Measurements from ENCODE around the gene FMNL1.

Gene FMNL1

GRCh38 chr17:45292696-45293412 lies 71.2 kb downstream of the FMNL1 start:
- H3K27ac ChIP-seq (ENCODE audit: low read depth, low read length): peak overlapping the region; percentile 70
- H3K4me1 ChIP-seq (ENCODE audit: insufficient read depth, low read length): peaks cover 97% of the 10 kb centered on the region
- H3K9ac ChIP-seq (ENCODE audit: low read length): peak overlapping the region; percentile 62
- H3K9me3 ChIP-seq (ENCODE audit: low read length): no peaks in the 10 kb centered on the region
- H3K4me3 ChIP-seq (ENCODE audit: low read depth in 1 of 2, low read length in 2 of 2): peak overlapping the region in 1 of 2 donors; percentile 14
- H3K36me3 ChIP-seq (ENCODE audit: insufficient read depth, low read length): peaks cover 20% of the 10 kb centered on the region
- H3K27me3 ChIP-seq (ENCODE audit: control insufficient read depth in 1 of 2, insufficient read depth in 2 of 2, low read length in 2 of 2): no peaks in the 10 kb centered on the region

- Histone ChIP-seq H3K27me3 (ENCODE audit: control insufficient read depth in 1 of 2, insufficient read depth in 2 of 2, low read length in 2 of 2) (no peaks in the 10 kb centered on the region), H3K9ac (ENCODE audit: low read length) (peak overlapping the region; percentile 62), H3K36me3 (ENCODE audit: insufficient read depth, low read length) (peaks cover 20% of the 10 kb centered on the region), H3K27ac (ENCODE audit: low read depth, low read length) (peak overlapping the region; percentile 70), H3K4me1 (ENCODE audit: insufficient read depth, low read length) (peaks cover 95% of the 10 kb centered on the region), H3K4me3 (ENCODE audit: low read depth in 1 of 2, low read length in 2 of 2) (peak overlapping the region in 1 of 2 donors; percentile 20), H3K9me3 (ENCODE audit: low read length) (no peaks in the 10 kb centered on the region)
These were observed 71.9 kb downstream of the FMNL1 start for GRCh38 chr17:45293413-45294211.

GRCh38 chr17:45294506-45294905 lies 72.8 kb downstream of the FMNL1 start:
- Histone ChIP-seq H3K4me1 (ENCODE audit: insufficient read depth, low read length) (peaks cover 95% of the 10 kb centered on the region), H3K27me3 (ENCODE audit: control insufficient read depth in 1 of 2, insufficient read depth in 2 of 2, low read length in 2 of 2) (no peaks in the 10 kb centered on the region), H3K36me3 (ENCODE audit: insufficient read depth, low read length) (peaks cover 18% of the 10 kb centered on the region), H3K9me3 (ENCODE audit: low read length) (no peaks in the 10 kb centered on the region), H3K27ac (ENCODE audit: low read depth, low read length) (peak overlapping the region; percentile 70), H3K9ac (ENCODE audit: low read length) (peak overlapping the region; percentile 62), H3K4me3 (ENCODE audit: low read depth in 1 of 2, low read length in 2 of 2) (peak overlapping the region in 1 of 2 donors; percentile 20)

- Histone ChIP-seq H3K4me1 (ENCODE audit: insufficient read depth, low read length) (peaks cover 91% of the 10 kb centered on the region), H3K27ac (ENCODE audit: low read depth, low read length) (peak overlapping the region; percentile 70), H3K36me3 (ENCODE audit: insufficient read depth, low read length) (peaks cover 8% of the 10 kb centered on the region), H3K9ac (ENCODE audit: low read length) (no peak overlapping the region), H3K4me3 (ENCODE audit: low read depth in 1 of 2, low read length in 2 of 2) (no peak overlapping the region), H3K9me3 (ENCODE audit: low read length) (no peaks in the 10 kb centered on the region), H3K27me3 (ENCODE audit: control insufficient read depth in 1 of 2, insufficient read depth in 2 of 2, low read length in 2 of 2) (no peaks in the 10 kb centered on the region)
These were observed 74.5 kb downstream of the FMNL1 start for GRCh38 chr17:45296003-45296832.

GRCh38 chr17:45296833-45297124 lies 75.1 kb downstream of the FMNL1 start:
- H3K4me1 ChIP-seq (ENCODE audit: insufficient read depth, low read length): peaks cover 87% of the 10 kb centered on the region
- H3K9me3 ChIP-seq (ENCODE audit: low read length): no peaks in the 10 kb centered on the region
- no peak overlapping the region for H3K4me3 ChIP-seq (ENCODE audit: low read depth in 1 of 2, low read length in 2 of 2)
- H3K27me3 ChIP-seq (ENCODE audit: control insufficient read depth in 1 of 2, insufficient read depth in 2 of 2, low read length in 2 of 2): no peaks in the 10 kb centered on the region
- H3K27ac ChIP-seq (ENCODE audit: low read depth, low read length): peak overlapping the region; percentile 70
- H3K36me3 ChIP-seq (ENCODE audit: insufficient read depth, low read length): peaks cover 8% of the 10 kb centered on the region
- no peak overlapping the region for H3K9ac ChIP-seq (ENCODE audit: low read length)

Measured in muscle layer of colon (tissue), 2 donors.